Right lobe of liver (tissue), 4 donors: ENCODE data around the gene CD209.
"Not testable (repeated sequence)": the region's sequence is repeated elsewhere in the genome, so short reads cannot be mapped to it uniquely, and the experiment has no call there.

Experiments used
- CTCF ChIP-seq, 4 donors: fragments of 200-600 bp in 3 of 4; fragments of 450-650 bp in 1 of 4; IDR thresholded peaks; one replicate each; pipeline versions ENCODE4 v1.5.1 to v1.8.0; 2016 to 2022; ENCODE audit warnings: antibody characterized with exemption in 4 of 4, mild to moderate bottlenecking in 2 of 4
- POLR2A ChIP-seq: fragments of 450-650 bp; IDR thresholded peaks from one replicate; pipeline ENCODE4 v1.6.1; 2017; ENCODE audit warnings: antibody characterized with exemption, mild to moderate bottlenecking
- donor health status: DM: no; HTN: no; CAD: no.
- donor health status: DM: no; HTN: no; CAD: no.
- donor health status: DM: no; HTN: yes; CAD: no.

DNA sequence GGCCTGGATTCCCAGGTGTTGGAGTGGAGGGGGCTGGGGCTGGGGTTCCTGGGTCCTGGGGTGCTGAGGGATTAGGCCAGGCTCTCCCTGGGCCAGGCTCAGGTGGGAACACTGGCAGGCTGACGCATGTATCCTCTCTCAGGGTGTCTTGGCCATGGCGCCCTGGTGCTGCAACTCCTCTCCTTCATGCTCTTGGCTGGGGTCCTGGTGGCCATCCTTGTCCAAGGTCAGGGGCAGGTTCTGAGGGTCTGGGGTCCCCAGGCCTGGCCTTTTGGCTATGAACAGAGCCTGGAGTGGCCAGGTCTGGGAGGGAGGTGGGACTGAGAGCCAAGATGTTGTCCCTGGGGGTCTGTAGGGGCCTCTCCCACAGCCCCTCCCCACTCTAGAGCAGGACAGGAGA is 17.7 kb upstream of the CD209 start:
- TF ChIP-seq CTCF (IDR thresholded peaks at IDR 0.05); POLR2A: not testable (repeated sequence)
